Sigmoid colon (tissue), 4 donors: ENCODE measurements around the gene PFKP.

ENCODE experiments used
- CTCF ChIP-seq, 4 experiments: fragments of 450-650 bp in 3 of 4; fragments of 200-600 bp in 1 of 4; IDR thresholded peaks; one replicate each; pipeline ENCODE4 v1.5.1; 2016 to 2019; ENCODE audit warnings: antibody characterized with exemption in 4 of 4, mild to moderate bottlenecking in 3 of 4, moderate library complexity in 2 of 4
- EP300 ChIP-seq, 4 donors: sonication (generic); formaldehyde crosslinking; IDR thresholded peaks; one replicate each; pipeline ENCODE4 v1.6.1; 2017; ENCODE audit warnings: antibody characterized with exemption in 4 of 4
- POLR2A ChIP-seq, 2 donors: fragments of 450-650 bp; IDR thresholded peaks; one replicate each; pipeline ENCODE4 v1.6.1; 2016; ENCODE audit warnings: antibody characterized with exemption in 2 of 2, mild to moderate bottlenecking in 2 of 2, moderate library complexity in 2 of 2

GRCh38 chr10:3076138-3076537, 8.8 kb downstream of the PFKP start:
- no peak for TF ChIP-seq CTCF (IDR thresholded peaks at IDR 0.05)
- TF ChIP-seq POLR2A (IDR thresholded peaks at IDR 0.05): no peak
- TF ChIP-seq EP300 (IDR thresholded peaks at IDR 0.05): no peak
